WI38 (cell line): ENCODE measurements around the gene ZC3H7A.

ENCODE experiments used
- H3K4me3 ChIP-seq: 2 replicates; pipeline ENCODE4 v1.5.1; 2011; ENCODE audit warnings: low read depth, mild to moderate bottlenecking, control low read depth, low read length
- TF ChIP-seq, protein P1 (sequence below): IDR thresholded peaks from 2 replicates; pipeline ENCODE4 v1.5.1; 2012; ENCODE audit warnings: low read depth, mild to moderate bottlenecking, control low read depth, low read length

The ZC3H7A gene

GRCh38 chr16:11799017-11799381 lies 1.9 kb upstream of the ZC3H7A start:
- H3K4me3 ChIP-seq = peak overlapping the region; percentile 78; the same call in 1 of the 2 replicates
- TF ChIP-seq, protein P1, sequence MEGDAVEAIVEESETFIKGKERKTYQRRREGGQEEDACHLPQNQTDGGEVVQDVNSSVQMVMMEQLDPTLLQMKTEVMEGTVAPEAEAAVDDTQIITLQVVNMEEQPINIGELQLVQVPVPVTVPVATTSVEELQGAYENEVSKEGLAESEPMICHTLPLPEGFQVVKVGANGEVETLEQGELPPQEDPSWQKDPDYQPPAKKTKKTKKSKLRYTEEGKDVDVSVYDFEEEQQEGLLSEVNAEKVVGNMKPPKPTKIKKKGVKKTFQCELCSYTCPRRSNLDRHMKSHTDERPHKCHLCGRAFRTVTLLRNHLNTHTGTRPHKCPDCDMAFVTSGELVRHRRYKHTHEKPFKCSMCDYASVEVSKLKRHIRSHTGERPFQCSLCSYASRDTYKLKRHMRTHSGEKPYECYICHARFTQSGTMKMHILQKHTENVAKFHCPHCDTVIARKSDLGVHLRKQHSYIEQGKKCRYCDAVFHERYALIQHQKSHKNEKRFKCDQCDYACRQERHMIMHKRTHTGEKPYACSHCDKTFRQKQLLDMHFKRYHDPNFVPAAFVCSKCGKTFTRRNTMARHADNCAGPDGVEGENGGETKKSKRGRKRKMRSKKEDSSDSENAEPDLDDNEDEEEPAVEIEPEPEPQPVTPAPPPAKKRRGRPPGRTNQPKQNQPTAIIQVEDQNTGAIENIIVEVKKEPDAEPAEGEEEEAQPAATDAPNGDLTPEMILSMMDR = no peak

GRCh38 chr16:11797957-11798299 lies 870 bp upstream of the ZC3H7A start:
- TF ChIP-seq, protein P1 = no peak
- peak overlapping the region; percentile 78 for H3K4me3 ChIP-seq

- peak overlapping the region; percentile 95 for H3K4me3 ChIP-seq
- TF ChIP-seq, protein P1 = no peak
Measured at GRCh38 chr16:11796227-11797165, 562 bp downstream of the ZC3H7A start.

DNA sequence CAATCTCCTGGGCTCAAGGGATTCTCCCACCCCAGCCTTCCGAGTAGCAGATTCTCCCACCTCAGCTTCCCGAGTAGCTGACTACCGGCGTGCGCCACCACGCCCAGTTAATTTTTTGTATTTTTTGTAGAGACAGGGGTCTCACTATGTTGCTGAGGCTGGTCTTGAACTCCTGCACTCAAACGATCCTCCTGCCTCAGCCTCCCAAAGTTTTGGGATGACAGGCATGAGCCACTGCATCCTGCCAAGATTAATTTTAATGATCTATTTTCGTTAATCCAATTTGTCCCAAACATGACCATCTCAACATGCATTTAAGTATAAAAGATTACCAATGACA lies 1.2 kb downstream of the ZC3H7A start:
- TF ChIP-seq, protein P1 = no peak
- H3K4me3 ChIP-seq = peak overlapping the region; percentile 95

GRCh38 chr16:11794996-11795886 lies 1.8 kb downstream of the ZC3H7A start:
- TF ChIP-seq, protein P1 = no peak
- H3K4me3 ChIP-seq = peak overlapping the region; percentile 95

DNA sequence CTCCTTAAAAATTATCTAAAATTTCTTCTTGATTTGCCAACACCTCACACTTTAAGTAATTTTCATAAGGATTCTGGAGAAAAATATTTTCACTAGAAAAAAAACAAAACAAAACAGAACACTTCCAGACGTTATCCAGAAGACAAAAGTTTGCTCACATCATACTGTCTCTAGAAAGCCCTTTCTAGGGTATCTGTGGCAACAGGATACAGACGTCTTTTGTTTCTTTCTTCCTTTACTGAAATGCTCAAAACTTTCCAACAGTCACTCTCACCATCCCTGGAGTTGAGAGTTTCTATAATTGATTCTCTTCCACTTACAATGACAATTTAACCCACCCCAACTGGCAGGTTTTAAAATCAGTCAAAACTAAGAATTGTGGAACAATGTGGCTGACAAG lies 2.6 kb downstream of the ZC3H7A start:
- TF ChIP-seq, protein P1 = no peak
- no peak overlapping the region for H3K4me3 ChIP-seq

DNA sequence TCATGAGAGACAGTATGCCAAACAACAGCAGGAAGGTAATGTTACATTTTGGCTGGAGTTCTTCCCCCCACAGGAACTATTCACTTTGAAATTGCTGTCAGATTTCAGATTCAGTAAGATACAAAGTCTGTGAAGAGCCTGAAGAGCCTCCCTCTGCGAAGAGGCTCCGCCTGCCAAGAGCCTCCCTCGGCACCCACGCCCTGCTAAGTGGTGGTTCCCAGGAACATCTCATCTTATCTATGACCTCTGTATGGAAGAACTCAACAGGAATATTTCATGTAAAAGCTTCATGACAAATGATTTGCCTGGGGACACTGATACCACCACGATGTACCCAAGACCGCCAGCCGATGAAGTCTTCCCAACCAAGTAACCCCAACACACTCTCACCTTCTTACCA lies 3.2 kb downstream of the ZC3H7A start:
- no peak overlapping the region for H3K4me3 ChIP-seq
- TF ChIP-seq, protein P1 = no peak
